Pancreas (tissue), 10 donors: ENCODE data around the gene ADAMTS8. TPM values are rescaled to one million over a fixed set of nuclear protein-coding genes. Genes with fewer than 3 reads are reported as not detected.

Experiments
- ATAC-seq, 4 donors: fragments of 200-7000 bp; cut with Tn5 transposase; one replicate each; pipeline versions ENCODE4 v1.8.0 to v1.9.1; 2020; ENCODE audit warnings: mild to moderate bottlenecking in 4 of 4, moderate library complexity in 4 of 4
- DNase-seq, 6 donors: peaks; one replicate each; pipeline ENCODE4 v3.0.0-alpha.2; 2020
- FAIRE-seq: peaks from 2 replicates; lab custom pipeline; 2012; peaks lifted over from hg19 to GRCh38; lab: Jason Lieb, UNC
- H3K27ac ChIP-seq, 4 donors: fragments of 200-600 bp; sonication (generic); 1 replicate in 3 of 4; 2 replicates in 1 of 4; pipeline versions ENCODE4 v1.5.0 to v1.8.0; 2020
- H3K27me3 ChIP-seq, 4 donors: fragments of 200-600 bp; one replicate each; pipeline ENCODE4 v1.8.0; 2021
- H3K36me3 ChIP-seq, 3 donors: fragments of 200-600 bp; sonication (generic) in 1 of 3; one replicate each; pipeline versions ENCODE4 v1.5.0 to v1.8.0; 2020 to 2021
- H3K4me1 ChIP-seq, 3 donors: fragments of 200-600 bp; one replicate each; pipeline ENCODE4 v1.8.0; 2021
- H3K4me3 ChIP-seq, 4 donors: fragments of 200-600 bp; sonication (generic) in 2 of 4; one replicate each; pipeline versions ENCODE4 v1.5.0 to v1.8.0; 2020 to 2021
- H3K9me3 ChIP-seq, 4 donors: fragments of 200-600 bp; one replicate each; pipeline ENCODE4 v1.8.0; 2021
- CTCF ChIP-seq, 4 donors: fragments of 200-600 bp; sonication (generic) in 3 of 4; IDR thresholded peaks; one replicate each; pipeline versions ENCODE4 v1.5.0 to v1.8.0; 2021; ENCODE audit warnings: antibody characterized with exemption in 4 of 4
- WGBS, 2 donors: extraction: QIAGEN DNeasy Blood & Tissue Kit; methylation state at CpG; one replicate each; pipeline ENCODE4 v1.1.7; 2013; 5-methylcytosine and 5-hydroxymethylcytosine counted together
- intact Hi-C, 3 donors: fragments of 100-400 bp; cut with DNase I; formaldehyde crosslinking; loops; one replicate each; pipeline versions ENCODE4 v1.11.1 to v1.14.2; 2022
- polyA plus RNA-seq, 2 donors: library from polyadenylated mRNA; stranded (reverse); fragments of 200-250 nt; gene quantifications; one replicate each; pipeline ENCODE4 v1.2.3, GENCODE V29; 2013
- total RNA-seq, 6 donors: library from RNA; stranded (reverse); fragmentation: NEBNext Ultra II Directional in 4 of 6; extraction: Animal tissue kit (Norgen Biotek cat#: 25700) in 4 of 6; gene quantifications; one replicate each; pipeline versions ENCODE4 v1.2.1 to v1.2.4, GENCODE V29; 2021 to 2023
- donor health status: healthy with polysubstance abuse.
- donor health status: DM: no; HTN: no; CAD: no; lungs with moderate emphysema.
- donor health status: DM: no; HTN: no; CAD: no.
- donor health status: control.
- donor health status: control.
- donor health status: Bipolar disorder and iron deficiency.
- donor health status: DM: yes; HTN: yes; CAD: no.
- donor health status: DM: no; HTN: no; CAD: no.
- donor health status: DM: no; HTN: no; CAD: no.
- donor health status: DM: yes; HTN: yes; CAD: no.

Gene ADAMTS8
- total and polyA plus RNA-seq, 8 donors, result 0.04 to 1.6 (median 0.42) TPM; not detected in 1

- no peak for TF ChIP-seq CTCF (IDR thresholded peaks at IDR 0.05)
- DNase-seq (no peak), ATAC-seq (no peak), FAIRE-seq (no peak)
- intact Hi-C loops, result loop anchor here in 1 of 3 donors (10.0 kb wide), 1 partner anchor 210 kb away; no protein-coding TSS in a partner anchor
- no peaks in the 10 kb centered on the region for H3K36me3 ChIP-seq
- no peak overlapping the region for H3K4me3 ChIP-seq
- H3K9me3 ChIP-seq, result no peaks in the 10 kb centered on the region
- H3K27ac ChIP-seq, result no peak overlapping the region
- peaks cover 0 to 9% (median 5%) of the 10 kb centered on the region in 4 donors for H3K27me3 ChIP-seq
- H3K4me1 ChIP-seq, result peaks cover 0 to 5% (median 4%) of the 10 kb centered on the region in 3 donors
- 75 to 84% methylated on average over 14 of the region's 14 CpGs for WGBS, 2 donors
These were observed 3.7 kb downstream of the ADAMTS8 start for GRCh38 chr11:130424613-130425140.

- peaks cover 0 to 9% (median 5%) of the 10 kb centered on the region in 4 donors for H3K27me3 ChIP-seq
- no peak for DNase-seq
- ATAC-seq, result no peak
- no peaks in the 10 kb centered on the region for H3K36me3 ChIP-seq
- H3K9me3 ChIP-seq, result no peaks in the 10 kb centered on the region
- H3K4me3 ChIP-seq, result no peak overlapping the region
- 77 to 90% methylated on average over 16 of the region's 16 CpGs for WGBS, 2 donors
- no peak overlapping the region for H3K27ac ChIP-seq
- no peak for FAIRE-seq
- TF ChIP-seq CTCF (IDR thresholded peaks at IDR 0.05), result no peak
- intact Hi-C loops, result loop anchor here in 1 of 3 donors (10.0 kb wide), 1 partner anchor 209 kb away; no protein-coding TSS in a partner anchor
- peaks cover 0 to 5% (median 4%) of the 10 kb centered on the region in 3 donors for H3K4me1 ChIP-seq
These were observed 4.8 kb downstream of the ADAMTS8 start for GRCh38 chr11:130423541-130424142.

GRCh38 chr11:130422251-130422995 is 6.0 kb downstream of the ADAMTS8 start:
- H3K27ac ChIP-seq, result no peak overlapping the region
- intact Hi-C loops, result loop anchor here in 1 of 3 donors (10.0 kb wide), 1 partner anchor 208 kb away; no protein-coding TSS in a partner anchor
- TF ChIP-seq CTCF (IDR thresholded peaks at IDR 0.05), result no peak
- WGBS, 2 donors, result 85 to 89% methylated on average over 22 of the region's 22 CpGs
- no peak for ATAC-seq
- no peak overlapping the region for H3K4me3 ChIP-seq
- H3K27me3 ChIP-seq, result peaks cover 0 to 5% (median 2%) of the 10 kb centered on the region in 4 donors
- H3K9me3 ChIP-seq, result no peaks in the 10 kb centered on the region
- no peak for DNase-seq
- FAIRE-seq, result no peak
- no peaks in the 10 kb centered on the region for H3K36me3 ChIP-seq
- H3K4me1 ChIP-seq, result peaks cover 0 to 1% (median 1%) of the 10 kb centered on the region in 3 donors

GRCh38 chr11:130421697-130422096 is 6.7 kb downstream of the ADAMTS8 start:
- DNase-seq (no peak), ATAC-seq (no peak), FAIRE-seq (no peak)
- H3K4me1 ChIP-seq, result no peaks in the 10 kb centered on the region
- peaks cover 0 to 3% (median 0%) of the 10 kb centered on the region in 4 donors for H3K27me3 ChIP-seq
- no peak overlapping the region for H3K4me3 ChIP-seq
- H3K9me3 ChIP-seq, result no peaks in the 10 kb centered on the region
- 77 to 85% methylated on average over 8 of the region's 8 CpGs for WGBS, 2 donors
- intact Hi-C loops, result loop anchor here in 1 of 3 donors (10.0 kb wide), 1 partner anchor 207 kb away; no protein-coding TSS in a partner anchor
- H3K36me3 ChIP-seq, result no peaks in the 10 kb centered on the region
- H3K27ac ChIP-seq, result no peak overlapping the region
- no peak for TF ChIP-seq CTCF (IDR thresholded peaks at IDR 0.05)
